ENCODE data around the gene SFXN3.

Gene SFXN3

GRCh38 chr10:101042118-101042517, 11.1 kb downstream of the SFXN3 start:
- H3K36me3 ChIP-seq (replicated peaks in 1 of 2; ENCODE audit: control insufficient read depth in 2 of 2, insufficient read depth in 2 of 2, low read length in 2 of 2): no peaks in the 10 kb centered on the region
- no peak overlapping the region for H3K23ac ChIP-seq (ENCODE audit: low read depth, low read length, poor library complexity)
- H3K14ac ChIP-seq (ENCODE audit: low read length): no peak overlapping the region
- no peak overlapping the region for H2BK15ac ChIP-seq (ENCODE audit: low read length)
- peak overlapping the region; percentile 78 for H2AFZ ChIP-seq (ENCODE audit: low read length)
- H4K91ac ChIP-seq (ENCODE audit: low read depth, low read length, poor library complexity): no peak overlapping the region
- no peaks in the 10 kb centered on the region for H3K9me3 ChIP-seq (replicated peaks in 1 of 2; ENCODE audit: control insufficient read depth in 2 of 2, insufficient read depth in 1 of 2, low read depth in 1 of 2, low read length in 2 of 2)
- H3K4me2 ChIP-seq (ENCODE audit: insufficient read depth, low read length, poor library complexity, severe bottlenecking): no peak overlapping the region
- H3K79me1 ChIP-seq (ENCODE audit: low read depth, low read length): no peaks in the 10 kb centered on the region
- DNase-seq (ENCODE audit: low spot score): no peak
- H3K4ac ChIP-seq (ENCODE audit: low read length): no peak overlapping the region
- no peak overlapping the region for H2BK12ac ChIP-seq (ENCODE audit: low read length)
- peak overlapping the region in 1 of 2 donors; percentile 52 for H3K4me3 ChIP-seq (ENCODE audit: low read length in 2 of 2)
- no peak overlapping the region for H3K27ac ChIP-seq (replicated peaks; ENCODE audit: low read length)
- H3K4me1 ChIP-seq (ENCODE audit: control insufficient read depth in 2 of 2, insufficient read depth in 1 of 2, low read depth in 1 of 2, low read length in 2 of 2): peaks cover 14 to 21% of the 10 kb centered on the region in 2 donors
- peaks cover 0 to 32% (median 4%) of the 10 kb centered on the region in 3 experiments for H3K27me3 ChIP-seq (ENCODE audit: control insufficient read depth in 3 of 3, insufficient read depth in 3 of 3, low read depth in 1 of 3, low read length in 3 of 3)
- no peak overlapping the region for H2BK5ac ChIP-seq (ENCODE audit: low read length)
- H4K8ac ChIP-seq (ENCODE audit: low read depth, low read length): no peak overlapping the region
- no peak overlapping the region for H3K18ac ChIP-seq (ENCODE audit: low read length)
- H2AK5ac ChIP-seq (ENCODE audit: low read depth, low read length): no peak overlapping the region
- H2BK120ac ChIP-seq (ENCODE audit: low read depth, low read length): no peak overlapping the region
- H3K9ac ChIP-seq (ENCODE audit: low read depth, low read length, poor library complexity): no peak overlapping the region
- WGBS, 2 donors (ENCODE audit: extremely low coverage in 2 of 2, insufficient read length in 2 of 2, insufficient replicate concordance in 1 of 2): no CpG with 5 or more reads among the region's 4 CpGs

GRCh38 chr10:101042667-101043362, 11.8 kb downstream of the SFXN3 start:
- Histone ChIP-seq H3K36me3 (replicated peaks in 1 of 2; ENCODE audit: control insufficient read depth in 2 of 2, insufficient read depth in 2 of 2, low read length in 2 of 2) (no peaks in the 10 kb centered on the region), H2AK5ac (ENCODE audit: low read depth, low read length) (no peak overlapping the region), H3K14ac (ENCODE audit: low read length) (no peak overlapping the region), H2BK15ac (ENCODE audit: low read length) (no peak overlapping the region), H4K8ac (ENCODE audit: low read depth, low read length) (no peak overlapping the region), H2BK12ac (ENCODE audit: low read length) (no peak overlapping the region), H3K4me3 (ENCODE audit: low read length in 2 of 2) (peak overlapping the region; percentile 52 to 77), H3K4me2 (ENCODE audit: insufficient read depth, low read length, poor library complexity, severe bottlenecking) (peak overlapping the region; percentile 56), H3K9ac (ENCODE audit: low read depth, low read length, poor library complexity) (no peak overlapping the region), H3K4me1 (ENCODE audit: control insufficient read depth in 2 of 2, insufficient read depth in 1 of 2, low read depth in 1 of 2, low read length in 2 of 2) (peaks cover 14 to 21% of the 10 kb centered on the region in 2 donors), H4K91ac (ENCODE audit: low read depth, low read length, poor library complexity) (no peak overlapping the region), H3K4ac (ENCODE audit: low read length) (no peak overlapping the region), H3K18ac (ENCODE audit: low read length) (peak overlapping the region; percentile 3), H3K79me1 (ENCODE audit: low read depth, low read length) (no peaks in the 10 kb centered on the region), H3K9me3 (replicated peaks in 1 of 2; ENCODE audit: control insufficient read depth in 2 of 2, insufficient read depth in 1 of 2, low read depth in 1 of 2, low read length in 2 of 2) (no peaks in the 10 kb centered on the region), H2BK5ac (ENCODE audit: low read length) (no peak overlapping the region), H2BK120ac (ENCODE audit: low read depth, low read length) (no peak overlapping the region), H3K23ac (ENCODE audit: low read depth, low read length, poor library complexity) (no peak overlapping the region), H2AFZ (ENCODE audit: low read length) (peak overlapping the region; percentile 78), H3K27me3 (ENCODE audit: control insufficient read depth in 3 of 3, insufficient read depth in 3 of 3, low read depth in 1 of 3, low read length in 3 of 3) (peaks cover 0 to 39% (median 9%) of the 10 kb centered on the region in 3 experiments), H3K27ac (replicated peaks; ENCODE audit: low read length) (peak overlapping the region; percentile 84)
- peak; percentile 94 for DNase-seq (ENCODE audit: low spot score)
- no CpG with 5 or more reads among the region's 40 CpGs for WGBS, 2 donors (ENCODE audit: extremely low coverage in 2 of 2, insufficient read length in 2 of 2, insufficient replicate concordance in 1 of 2)

GRCh38 chr10:101043363-101043707, 12.3 kb downstream of the SFXN3 start:
- no peak overlapping the region for H3K23ac ChIP-seq (ENCODE audit: low read depth, low read length, poor library complexity)
- peaks cover 0 to 44% (median 14%) of the 10 kb centered on the region in 3 experiments for H3K27me3 ChIP-seq (ENCODE audit: control insufficient read depth in 3 of 3, insufficient read depth in 3 of 3, low read depth in 1 of 3, low read length in 3 of 3)
- peak overlapping the region; percentile 3 for H3K18ac ChIP-seq (ENCODE audit: low read length)
- peak overlapping the region; percentile 1 for H2BK15ac ChIP-seq (ENCODE audit: low read length)
- no peak for DNase-seq (ENCODE audit: low spot score)
- peak overlapping the region; percentile 84 for H3K27ac ChIP-seq (replicated peaks; ENCODE audit: low read length)
- no peak overlapping the region for H2AK5ac ChIP-seq (ENCODE audit: low read depth, low read length)
- H3K4me3 ChIP-seq (ENCODE audit: low read length in 2 of 2): peak overlapping the region; percentile 52 to 77
- H4K91ac ChIP-seq (ENCODE audit: low read depth, low read length, poor library complexity): no peak overlapping the region
- H2AFZ ChIP-seq (ENCODE audit: low read length): peak overlapping the region; percentile 78
- H2BK120ac ChIP-seq (ENCODE audit: low read depth, low read length): no peak overlapping the region
- no peak overlapping the region for H4K8ac ChIP-seq (ENCODE audit: low read depth, low read length)
- H3K79me1 ChIP-seq (ENCODE audit: low read depth, low read length): no peaks in the 10 kb centered on the region
- H3K4me2 ChIP-seq (ENCODE audit: insufficient read depth, low read length, poor library complexity, severe bottlenecking): peak overlapping the region; percentile 56
- no peaks in the 10 kb centered on the region for H3K9me3 ChIP-seq (replicated peaks in 1 of 2; ENCODE audit: control insufficient read depth in 2 of 2, insufficient read depth in 1 of 2, low read depth in 1 of 2, low read length in 2 of 2)
- H3K36me3 ChIP-seq (replicated peaks in 1 of 2; ENCODE audit: control insufficient read depth in 2 of 2, insufficient read depth in 2 of 2, low read length in 2 of 2): no peaks in the 10 kb centered on the region
- no peak overlapping the region for H3K4ac ChIP-seq (ENCODE audit: low read length)
- no CpG with 5 or more reads among the region's 2 CpGs for WGBS, 2 donors (ENCODE audit: extremely low coverage in 2 of 2, insufficient read length in 2 of 2, insufficient replicate concordance in 1 of 2)
- H2BK5ac ChIP-seq (ENCODE audit: low read length): no peak overlapping the region
- H3K9ac ChIP-seq (ENCODE audit: low read depth, low read length, poor library complexity): no peak overlapping the region
- no peak overlapping the region for H3K14ac ChIP-seq (ENCODE audit: low read length)
- no peak overlapping the region for H2BK12ac ChIP-seq (ENCODE audit: low read length)
- H3K4me1 ChIP-seq (ENCODE audit: control insufficient read depth in 2 of 2, insufficient read depth in 1 of 2, low read depth in 1 of 2, low read length in 2 of 2): peaks cover 14 to 21% of the 10 kb centered on the region in 2 donors

GRCh38 chr10:101044117-101044516, 13.1 kb downstream of the SFXN3 start:
- Histone ChIP-seq H4K8ac (ENCODE audit: low read depth, low read length) (no peak overlapping the region), H2BK5ac (ENCODE audit: low read length) (no peak overlapping the region), H3K79me1 (ENCODE audit: low read depth, low read length) (no peaks in the 10 kb centered on the region), H2AFZ (ENCODE audit: low read length) (no peak overlapping the region), H3K36me3 (replicated peaks in 1 of 2; ENCODE audit: control insufficient read depth in 2 of 2, insufficient read depth in 2 of 2, low read length in 2 of 2) (no peaks in the 10 kb centered on the region), H3K27ac (replicated peaks; ENCODE audit: low read length) (no peak overlapping the region), H3K4me1 (ENCODE audit: control insufficient read depth in 2 of 2, insufficient read depth in 1 of 2, low read depth in 1 of 2, low read length in 2 of 2) (peaks cover 14 to 21% of the 10 kb centered on the region in 2 donors), H3K4me3 (ENCODE audit: low read length in 2 of 2) (peak overlapping the region in 1 of 2 donors; percentile 52), H3K18ac (ENCODE audit: low read length) (no peak overlapping the region), H3K14ac (ENCODE audit: low read length) (no peak overlapping the region), H3K27me3 (ENCODE audit: control insufficient read depth in 3 of 3, insufficient read depth in 3 of 3, low read depth in 1 of 3, low read length in 3 of 3) (peaks cover 0 to 51% (median 22%) of the 10 kb centered on the region in 3 experiments), H3K9ac (ENCODE audit: low read depth, low read length, poor library complexity) (no peak overlapping the region), H4K91ac (ENCODE audit: low read depth, low read length, poor library complexity) (no peak overlapping the region), H3K4me2 (ENCODE audit: insufficient read depth, low read length, poor library complexity, severe bottlenecking) (no peak overlapping the region), H2BK12ac (ENCODE audit: low read length) (no peak overlapping the region), H3K4ac (ENCODE audit: low read length) (no peak overlapping the region), H2BK120ac (ENCODE audit: low read depth, low read length) (no peak overlapping the region), H3K23ac (ENCODE audit: low read depth, low read length, poor library complexity) (no peak overlapping the region), H2AK5ac (ENCODE audit: low read depth, low read length) (no peak overlapping the region), H2BK15ac (ENCODE audit: low read length) (no peak overlapping the region), H3K9me3 (replicated peaks in 1 of 2; ENCODE audit: control insufficient read depth in 2 of 2, insufficient read depth in 1 of 2, low read depth in 1 of 2, low read length in 2 of 2) (no peaks in the 10 kb centered on the region)
- no CpG with 5 or more reads among the region's 2 CpGs for WGBS, 2 donors (ENCODE audit: extremely low coverage in 2 of 2, insufficient read length in 2 of 2, insufficient replicate concordance in 1 of 2)
- DNase-seq (ENCODE audit: low spot score): no peak

Data from neuronal stem cell (in vitro differentiated cells).